Measurements from ENCODE around the gene FJX1. TPM values are rescaled to one million over a fixed set of nuclear protein-coding genes. Genes with fewer than 3 reads are reported as not detected.

The FJX1 gene
- 0.14 TPM in 2 replicates for total RNA-seq

DNA sequence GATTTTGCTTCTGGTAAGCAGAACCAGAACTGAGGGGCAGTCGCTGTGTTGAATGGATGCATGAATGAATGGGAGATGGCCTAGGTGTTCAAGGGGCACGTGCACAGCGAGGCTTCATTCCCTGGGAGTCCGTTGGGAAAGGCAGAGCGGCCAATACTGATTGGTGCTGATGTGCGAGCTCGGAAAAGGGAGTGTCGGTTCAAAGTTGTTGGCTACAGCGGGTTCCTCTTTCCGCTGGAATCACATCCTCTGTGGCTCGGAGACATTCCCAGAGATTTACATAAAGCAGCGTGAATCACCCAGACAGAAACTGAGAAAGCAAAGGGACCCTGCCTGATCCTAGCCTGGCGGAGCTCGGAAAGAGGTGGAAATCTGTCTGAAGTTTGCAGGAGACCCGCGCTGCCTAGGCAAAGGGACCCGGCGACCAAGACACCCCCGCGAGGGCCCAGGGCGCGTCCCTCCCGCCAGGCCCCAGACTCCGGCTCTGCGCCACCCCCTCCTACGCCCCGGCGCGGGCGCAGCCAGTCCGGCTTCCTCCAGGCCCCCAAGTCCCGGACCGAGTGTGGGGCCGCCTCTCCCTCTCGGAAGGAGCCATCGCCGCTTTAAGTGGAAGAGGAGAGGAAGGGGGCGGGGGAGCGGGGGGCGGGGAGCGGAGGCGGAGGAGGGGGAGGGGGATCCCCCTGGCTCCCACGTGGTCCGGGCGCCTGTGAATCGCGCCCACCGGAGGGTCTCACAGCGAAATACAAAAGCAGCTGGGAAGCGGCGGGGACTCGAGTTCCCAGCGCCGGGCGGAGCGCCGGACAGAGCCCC, at the start of gene FJX1:
TSS of gene FJX1 (plus strand) at position 774 of the 810 bp plus-strand sequence. CDS start 177 bp downstream, outside the sequence.
- intact Hi-C loops (cut with micrococcal nuclease): loop anchor here (2.0 to 10.0 kb wide), 6 partner anchors 45 to 877 kb away; partner anchors contain the start of genes LDLRAD3 and TRIM44

- intact Hi-C loops (cut with micrococcal nuclease): no loop called here
Measured at GRCh38 chr11:35571696-35572095, 46.6 kb upstream of the FJX1 start.

DNA sequence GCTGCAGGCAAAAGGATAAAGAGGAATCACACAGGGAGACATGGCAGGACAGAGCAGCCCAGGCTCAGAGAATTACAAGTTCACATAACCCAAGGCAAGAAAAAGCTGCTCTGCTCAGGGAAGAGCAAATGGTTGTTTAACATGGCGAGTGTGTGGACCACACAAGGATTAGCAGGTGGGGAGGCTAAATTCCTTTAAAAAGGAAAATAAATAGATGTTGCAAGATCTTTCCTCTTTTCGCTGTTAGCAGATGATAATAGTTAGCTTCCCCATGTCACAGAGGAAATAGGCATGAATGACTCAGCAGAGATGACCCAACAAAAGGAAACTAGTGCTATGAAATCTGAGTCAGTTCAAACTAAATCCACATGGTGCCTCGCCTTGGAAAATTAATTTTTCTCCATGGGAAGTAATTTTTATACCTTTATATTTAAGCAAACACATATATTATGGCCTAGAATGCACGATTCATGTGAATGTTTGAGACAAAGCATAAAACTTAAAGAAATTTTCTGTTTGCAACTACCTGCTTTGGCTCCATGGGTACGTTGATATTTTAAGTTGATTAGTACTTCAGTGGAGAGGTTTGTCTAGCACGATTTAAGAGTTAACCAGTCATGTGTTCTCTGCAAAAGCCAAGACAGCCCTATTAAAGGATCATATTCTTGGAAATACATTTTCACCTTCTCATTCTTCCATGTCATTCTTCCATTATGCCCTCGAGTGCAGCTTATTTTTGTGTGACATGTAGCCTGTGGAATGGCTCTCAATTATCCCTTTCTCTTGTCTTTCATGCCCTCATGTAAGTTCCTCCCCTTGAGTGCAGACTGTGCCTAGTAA, 38.5 kb upstream of the FJX1 start:
- intact Hi-C loops (cut with micrococcal nuclease): no loop called here

DNA sequence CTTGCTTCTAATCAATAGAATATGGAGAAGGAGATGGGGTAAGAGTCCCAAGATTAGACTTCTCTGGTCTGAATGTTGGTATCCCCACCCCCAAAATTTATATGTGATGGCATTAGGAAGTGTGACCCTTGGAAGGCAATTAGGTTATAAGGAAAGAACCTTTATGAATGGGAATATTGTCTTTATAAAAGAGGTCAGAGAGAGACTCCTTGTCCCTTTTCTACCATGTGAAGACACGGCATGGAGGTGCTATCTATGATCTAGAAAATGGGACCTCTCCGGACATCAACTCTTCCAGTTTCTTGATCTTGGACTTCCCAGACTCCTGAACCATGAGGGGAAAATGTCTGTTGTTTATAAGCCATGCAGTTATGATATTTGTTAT, 37.9 kb upstream of the FJX1 start:
- intact Hi-C loops (cut with micrococcal nuclease): no loop called here

- intact Hi-C loops (cut with micrococcal nuclease): no loop called here
Measured at GRCh38 chr11:35582033-35582432, 36.2 kb upstream of the FJX1 start.

DNA sequence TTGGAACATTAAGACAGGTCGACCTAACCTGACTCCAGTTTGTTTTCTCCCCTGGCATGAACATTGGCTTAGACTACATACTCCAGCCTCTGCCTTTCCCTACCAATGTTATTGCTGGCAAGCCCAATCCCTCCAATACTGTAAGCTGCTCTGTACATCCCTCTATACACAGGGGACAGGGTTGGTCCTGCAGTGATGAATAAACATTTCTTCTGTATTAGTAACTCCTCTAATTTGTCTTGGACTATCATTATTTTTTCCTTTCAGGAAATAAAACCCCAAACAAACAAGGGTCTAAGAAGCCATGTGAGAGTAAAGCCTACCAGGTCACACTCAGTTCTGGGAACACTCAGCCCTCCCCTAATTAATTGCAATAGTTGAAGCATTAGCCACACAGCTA, 35.1 kb upstream of the FJX1 start:
- intact Hi-C loops (cut with micrococcal nuclease): no loop called here

DNA sequence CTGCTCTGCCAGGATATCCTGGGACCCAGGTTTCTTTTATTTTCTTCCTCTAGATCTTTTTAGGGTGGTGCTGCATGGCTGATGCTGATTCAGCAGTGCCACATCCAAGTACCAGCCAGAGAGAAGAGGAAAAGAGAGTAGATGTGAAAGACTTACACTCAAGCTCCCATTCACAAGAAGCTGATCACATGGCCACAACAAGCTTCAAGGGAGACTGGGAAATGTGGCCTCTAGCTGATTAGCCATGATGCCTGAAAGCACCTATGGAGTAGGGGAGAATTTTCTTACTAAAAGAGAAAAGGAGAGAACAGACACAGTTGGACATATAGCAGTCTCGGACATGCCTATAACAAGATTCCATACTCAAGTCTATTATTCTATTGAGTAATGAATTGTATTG, 34.4 kb upstream of the FJX1 start:
- intact Hi-C loops (cut with micrococcal nuclease): no loop called here

GRCh38 chr11:35584321-35584720, 33.9 kb upstream of the FJX1 start:
- intact Hi-C loops (cut with micrococcal nuclease): no loop called here

DNA sequence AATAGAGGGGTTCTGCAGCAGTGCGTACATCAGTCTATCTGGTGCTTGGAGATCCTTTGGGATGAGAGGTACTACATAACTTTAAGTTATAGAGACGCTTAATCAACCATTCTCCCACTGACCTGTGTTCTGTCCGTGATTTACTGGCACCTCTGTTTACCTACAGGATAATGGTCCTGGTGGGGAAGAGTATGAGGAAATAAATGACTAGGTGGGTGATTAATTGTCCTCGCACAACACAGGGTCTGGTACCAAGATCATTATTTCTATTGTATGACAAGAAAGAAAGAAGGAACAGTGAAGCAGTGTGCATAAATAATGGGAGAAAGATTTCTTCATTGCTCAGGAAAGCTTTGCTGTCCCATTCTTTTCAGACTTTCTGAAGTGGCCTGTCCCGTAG, 32.8 kb upstream of the FJX1 start:
- intact Hi-C loops (cut with micrococcal nuclease): no loop called here

GRCh38 chr11:35586222-35586621, 32.0 kb upstream of the FJX1 start:
- intact Hi-C loops (cut with micrococcal nuclease): no loop called here

GRCh38 chr11:35587972-35588371, 30.3 kb upstream of the FJX1 start:
- intact Hi-C loops (cut with micrococcal nuclease): no loop called here

DNA sequence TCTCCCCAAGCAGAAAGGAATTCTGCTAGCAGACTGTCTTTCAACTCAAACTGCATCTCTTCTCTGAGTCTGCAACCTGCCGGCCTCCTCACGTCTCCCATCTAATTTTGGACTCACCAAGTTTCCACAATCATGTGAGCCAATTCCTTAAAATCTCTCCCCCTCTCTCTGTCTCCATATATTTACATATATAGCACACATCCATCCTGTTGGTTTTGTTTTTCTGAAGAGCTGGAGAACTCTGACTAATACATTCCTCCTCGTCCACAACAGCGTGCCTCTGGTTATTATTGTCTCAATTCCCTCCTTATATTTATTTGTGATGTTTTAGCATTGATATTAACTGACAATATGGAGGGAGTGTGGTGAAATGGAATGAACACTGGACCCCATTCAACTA, 29.6 kb upstream of the FJX1 start:
- intact Hi-C loops (cut with micrococcal nuclease): no loop called here

- intact Hi-C loops (cut with micrococcal nuclease): no loop called here
Measured at GRCh38 chr11:35589281-35589680, 29.0 kb upstream of the FJX1 start.

GRCh38 chr11:35590412-35590811, 27.8 kb upstream of the FJX1 start:
- intact Hi-C loops (cut with micrococcal nuclease): no loop called here

GRCh38 chr11:35593143-35593542, 25.1 kb upstream of the FJX1 start:
- intact Hi-C loops (cut with micrococcal nuclease): no loop called here

DNA sequence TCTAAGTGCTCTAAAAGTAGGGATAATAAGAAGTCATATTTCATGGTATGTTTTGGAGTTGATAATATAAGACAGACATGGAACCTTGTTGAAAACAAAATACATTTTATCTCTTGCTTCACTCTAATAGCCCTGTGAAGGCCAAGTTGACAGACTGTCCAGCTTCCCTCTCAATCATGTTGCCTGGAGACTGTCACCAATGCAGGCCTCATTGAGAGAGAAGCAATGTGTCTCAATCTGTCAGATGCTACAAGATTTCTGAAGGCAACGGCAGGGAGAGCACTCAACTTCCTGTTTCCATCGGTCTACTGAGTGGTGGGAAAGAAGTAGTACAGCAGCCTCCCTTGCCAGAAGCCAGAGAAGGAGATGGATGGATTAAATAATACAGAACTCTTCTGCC, 23.6 kb upstream of the FJX1 start:
- intact Hi-C loops (cut with micrococcal nuclease): no loop called here

DNA sequence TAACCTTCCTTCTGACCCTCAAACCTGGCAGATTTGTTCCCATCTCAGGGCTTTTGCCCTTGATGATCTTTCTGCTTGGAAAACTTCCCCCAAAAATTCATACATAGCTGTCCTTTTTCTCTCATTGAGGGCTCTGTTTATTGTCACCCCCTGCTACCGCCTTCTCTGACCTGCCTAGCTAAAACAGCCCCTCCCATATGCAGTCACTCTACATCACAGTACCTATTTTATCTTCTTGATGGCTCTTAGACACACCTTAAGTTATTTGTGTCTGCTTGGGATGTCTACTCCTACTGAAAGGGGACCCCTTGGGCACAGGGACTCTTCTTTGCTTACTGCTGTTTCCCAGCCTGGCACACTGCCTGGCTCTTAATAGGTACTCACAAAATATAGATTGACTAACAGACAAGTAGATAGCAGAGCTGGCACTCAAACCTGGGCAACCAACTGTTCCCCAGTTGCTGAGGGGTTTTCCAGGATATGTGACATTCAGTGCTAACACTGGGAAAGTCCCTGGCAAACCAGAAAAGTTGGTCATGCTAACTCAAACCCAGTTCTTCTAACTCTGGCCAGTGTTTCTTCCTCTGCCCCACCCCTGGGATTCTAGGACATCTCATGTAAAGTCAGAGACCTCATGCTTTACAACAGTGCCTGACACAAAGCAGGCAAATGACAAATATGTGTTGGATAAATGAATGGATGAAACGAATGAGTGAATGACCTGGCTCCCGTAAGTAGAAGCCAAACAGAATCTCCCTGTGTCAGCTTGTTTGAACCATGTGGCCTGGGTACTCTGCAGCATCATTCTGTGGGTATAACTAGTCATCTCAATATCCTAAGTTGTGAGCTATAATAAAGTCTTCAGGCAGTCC, 19.8 kb upstream of the FJX1 start:
- intact Hi-C loops (cut with micrococcal nuclease): no loop called here

- intact Hi-C loops (cut with micrococcal nuclease): no loop called here
Measured at GRCh38 chr11:35600331-35600838, 17.9 kb upstream of the FJX1 start.

- intact Hi-C loops (cut with micrococcal nuclease): no loop called here
Measured at GRCh38 chr11:35602160-35602793, 16.0 kb upstream of the FJX1 start.

GRCh38 chr11:35602979-35603378, 15.3 kb upstream of the FJX1 start:
- intact Hi-C loops (cut with micrococcal nuclease): no loop called here

DNA sequence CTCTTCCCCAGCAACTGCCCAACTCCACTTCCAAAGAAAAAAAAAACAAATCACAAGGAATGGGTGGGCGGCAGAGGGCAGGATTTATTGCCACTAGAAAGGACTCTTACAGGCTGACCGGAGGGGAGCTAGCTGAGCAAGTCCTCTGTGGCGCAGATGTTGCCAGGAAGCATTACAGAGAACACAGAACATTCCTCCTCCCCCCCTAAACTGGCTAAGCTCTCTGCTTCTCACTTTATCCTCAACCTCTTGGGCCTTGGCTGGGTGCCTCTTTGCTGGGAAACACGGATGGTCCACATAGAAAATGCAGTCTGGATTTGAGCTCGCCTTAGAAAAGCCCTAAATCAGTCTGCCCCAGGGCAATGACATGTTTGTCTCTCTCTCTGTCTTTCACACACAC, 12.6 kb upstream of the FJX1 start:
- intact Hi-C loops (cut with micrococcal nuclease): no loop called here
